ENCODE results near the gene THBS1.

THBS1 gene

DNA sequence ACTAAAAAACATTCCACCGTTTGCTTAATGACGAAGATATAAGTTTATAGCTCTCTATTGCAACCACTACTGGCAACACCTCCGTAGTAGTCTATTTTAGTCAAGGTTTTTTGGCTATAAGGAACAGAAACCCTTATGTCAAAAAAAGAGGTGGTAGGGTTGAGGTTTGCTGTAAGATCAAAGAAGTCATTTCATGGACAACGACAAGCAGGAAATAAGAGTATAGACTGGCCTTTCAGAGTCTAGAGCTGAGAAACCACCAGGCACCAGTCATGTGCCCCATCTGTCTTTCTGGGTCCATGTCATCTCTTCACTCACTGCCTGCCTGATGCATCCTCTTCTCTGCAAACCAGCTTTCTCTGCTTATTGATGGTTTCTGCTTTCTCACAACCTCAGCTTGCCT is 42.7 kb downstream of the THBS1 start:
- no peak overlapping the region for H3K4me3 ChIP-seq (replicated peaks; ENCODE audit: insufficient read depth, low read length)
- TF ChIP-seq GABPA (IDR thresholded peaks at IDR 0.05; ENCODE audit: low read depth) = no peak
- no peak for TF ChIP-seq SPI1 (IDR thresholded peaks at IDR 0.05; ENCODE audit: borderline replicate concordance, low read depth)
- TF ChIP-seq, protein P1, sequence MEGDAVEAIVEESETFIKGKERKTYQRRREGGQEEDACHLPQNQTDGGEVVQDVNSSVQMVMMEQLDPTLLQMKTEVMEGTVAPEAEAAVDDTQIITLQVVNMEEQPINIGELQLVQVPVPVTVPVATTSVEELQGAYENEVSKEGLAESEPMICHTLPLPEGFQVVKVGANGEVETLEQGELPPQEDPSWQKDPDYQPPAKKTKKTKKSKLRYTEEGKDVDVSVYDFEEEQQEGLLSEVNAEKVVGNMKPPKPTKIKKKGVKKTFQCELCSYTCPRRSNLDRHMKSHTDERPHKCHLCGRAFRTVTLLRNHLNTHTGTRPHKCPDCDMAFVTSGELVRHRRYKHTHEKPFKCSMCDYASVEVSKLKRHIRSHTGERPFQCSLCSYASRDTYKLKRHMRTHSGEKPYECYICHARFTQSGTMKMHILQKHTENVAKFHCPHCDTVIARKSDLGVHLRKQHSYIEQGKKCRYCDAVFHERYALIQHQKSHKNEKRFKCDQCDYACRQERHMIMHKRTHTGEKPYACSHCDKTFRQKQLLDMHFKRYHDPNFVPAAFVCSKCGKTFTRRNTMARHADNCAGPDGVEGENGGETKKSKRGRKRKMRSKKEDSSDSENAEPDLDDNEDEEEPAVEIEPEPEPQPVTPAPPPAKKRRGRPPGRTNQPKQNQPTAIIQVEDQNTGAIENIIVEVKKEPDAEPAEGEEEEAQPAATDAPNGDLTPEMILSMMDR (IDR thresholded peaks at IDR 0.05; ENCODE audit: insufficient read depth, low read length) = no peak
- TF ChIP-seq, protein P2, sequence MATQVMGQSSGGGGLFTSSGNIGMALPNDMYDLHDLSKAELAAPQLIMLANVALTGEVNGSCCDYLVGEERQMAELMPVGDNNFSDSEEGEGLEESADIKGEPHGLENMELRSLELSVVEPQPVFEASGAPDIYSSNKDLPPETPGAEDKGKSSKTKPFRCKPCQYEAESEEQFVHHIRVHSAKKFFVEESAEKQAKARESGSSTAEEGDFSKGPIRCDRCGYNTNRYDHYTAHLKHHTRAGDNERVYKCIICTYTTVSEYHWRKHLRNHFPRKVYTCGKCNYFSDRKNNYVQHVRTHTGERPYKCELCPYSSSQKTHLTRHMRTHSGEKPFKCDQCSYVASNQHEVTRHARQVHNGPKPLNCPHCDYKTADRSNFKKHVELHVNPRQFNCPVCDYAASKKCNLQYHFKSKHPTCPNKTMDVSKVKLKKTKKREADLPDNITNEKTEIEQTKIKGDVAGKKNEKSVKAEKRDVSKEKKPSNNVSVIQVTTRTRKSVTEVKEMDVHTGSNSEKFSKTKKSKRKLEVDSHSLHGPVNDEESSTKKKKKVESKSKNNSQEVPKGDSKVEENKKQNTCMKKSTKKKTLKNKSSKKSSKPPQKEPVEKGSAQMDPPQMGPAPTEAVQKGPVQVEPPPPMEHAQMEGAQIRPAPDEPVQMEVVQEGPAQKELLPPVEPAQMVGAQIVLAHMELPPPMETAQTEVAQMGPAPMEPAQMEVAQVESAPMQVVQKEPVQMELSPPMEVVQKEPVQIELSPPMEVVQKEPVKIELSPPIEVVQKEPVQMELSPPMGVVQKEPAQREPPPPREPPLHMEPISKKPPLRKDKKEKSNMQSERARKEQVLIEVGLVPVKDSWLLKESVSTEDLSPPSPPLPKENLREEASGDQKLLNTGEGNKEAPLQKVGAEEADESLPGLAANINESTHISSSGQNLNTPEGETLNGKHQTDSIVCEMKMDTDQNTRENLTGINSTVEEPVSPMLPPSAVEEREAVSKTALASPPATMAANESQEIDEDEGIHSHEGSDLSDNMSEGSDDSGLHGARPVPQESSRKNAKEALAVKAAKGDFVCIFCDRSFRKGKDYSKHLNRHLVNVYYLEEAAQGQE (IDR thresholded peaks at IDR 0.05; ENCODE audit: insufficient replicate concordance, low read depth) = no peak
- no peak for TF ChIP-seq POLR2AphosphoS5 (IDR thresholded peaks at IDR 0.05; ENCODE audit: low read depth)
- H3K27me3 ChIP-seq (ENCODE audit: insufficient read depth, poor library complexity, severe bottlenecking) = no peaks in the 10 kb centered on the region
- no peak for DNase-seq (ENCODE audit: low read depth in 1 of 2, low spot score in 1 of 2)
- no peak overlapping the region for H3K27ac ChIP-seq (replicated peaks)

DNA sequence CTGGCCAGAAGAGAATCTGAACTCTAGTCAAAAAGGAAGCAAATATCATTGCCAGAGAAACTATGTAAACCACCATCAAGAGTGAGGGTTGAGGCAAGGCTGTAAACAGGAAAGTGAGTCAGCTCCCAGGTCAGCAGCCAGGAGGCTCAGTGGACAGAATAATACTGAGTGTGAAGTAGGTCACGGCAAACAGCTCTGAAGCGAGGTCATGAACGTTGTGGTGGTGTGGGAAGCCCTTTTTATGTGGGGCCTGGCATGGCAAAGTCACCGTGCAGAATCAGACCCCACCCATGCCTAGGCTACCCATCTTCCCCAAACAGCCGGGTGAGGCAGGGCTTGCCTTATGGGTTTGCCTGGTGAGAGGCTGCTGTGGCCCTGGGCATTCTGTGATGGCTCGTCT is 43.9 kb downstream of the THBS1 start:
- TF ChIP-seq GABPA (IDR thresholded peaks at IDR 0.05; ENCODE audit: low read depth) (no peak), POLR2AphosphoS5 (IDR thresholded peaks at IDR 0.05; ENCODE audit: low read depth) (no peak)
- TF ChIP-seq, protein P2 (IDR thresholded peaks at IDR 0.05; ENCODE audit: insufficient replicate concordance, low read depth) = no peak
- H3K27me3 ChIP-seq (ENCODE audit: insufficient read depth, poor library complexity, severe bottlenecking) = no peaks in the 10 kb centered on the region
- H3K4me3 ChIP-seq (replicated peaks; ENCODE audit: insufficient read depth, low read length) = no peak overlapping the region
- no peak overlapping the region for H3K27ac ChIP-seq (replicated peaks)
- no peak for DNase-seq (ENCODE audit: low read depth in 1 of 2, low spot score in 1 of 2)

DNA sequence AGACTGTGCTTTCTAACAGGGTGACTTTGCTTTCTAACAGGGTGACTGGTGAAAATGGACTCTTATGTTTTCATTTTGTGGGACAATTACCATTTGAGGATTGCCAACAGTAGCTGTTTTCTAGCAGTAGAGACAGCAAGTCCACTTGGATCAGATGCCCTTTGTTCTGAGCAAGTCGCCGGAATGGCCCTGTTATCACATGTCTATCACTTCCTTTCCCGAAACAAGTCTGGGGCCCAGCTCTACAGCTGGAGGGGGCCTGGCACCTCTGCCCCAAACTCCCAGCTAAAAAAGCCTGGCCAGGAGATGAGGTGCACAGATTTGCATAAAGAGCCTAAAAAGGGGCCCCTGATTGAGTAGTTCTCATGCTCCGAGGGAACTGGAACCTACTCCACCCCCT is 44.6 kb downstream of the THBS1 start:
- DNase-seq (ENCODE audit: low read depth in 1 of 2, low spot score in 1 of 2) = no peak
- no peak overlapping the region for H3K4me3 ChIP-seq (replicated peaks; ENCODE audit: insufficient read depth, low read length)
- no peaks in the 10 kb centered on the region for H3K27me3 ChIP-seq (ENCODE audit: insufficient read depth, poor library complexity, severe bottlenecking)
- no peak for TF ChIP-seq POLR2AphosphoS5 (IDR thresholded peaks at IDR 0.05; ENCODE audit: low read depth)
- TF ChIP-seq, protein P2 (IDR thresholded peaks at IDR 0.05; ENCODE audit: insufficient replicate concordance, low read depth) = no peak
- no peak overlapping the region for H3K27ac ChIP-seq (replicated peaks)

DNA sequence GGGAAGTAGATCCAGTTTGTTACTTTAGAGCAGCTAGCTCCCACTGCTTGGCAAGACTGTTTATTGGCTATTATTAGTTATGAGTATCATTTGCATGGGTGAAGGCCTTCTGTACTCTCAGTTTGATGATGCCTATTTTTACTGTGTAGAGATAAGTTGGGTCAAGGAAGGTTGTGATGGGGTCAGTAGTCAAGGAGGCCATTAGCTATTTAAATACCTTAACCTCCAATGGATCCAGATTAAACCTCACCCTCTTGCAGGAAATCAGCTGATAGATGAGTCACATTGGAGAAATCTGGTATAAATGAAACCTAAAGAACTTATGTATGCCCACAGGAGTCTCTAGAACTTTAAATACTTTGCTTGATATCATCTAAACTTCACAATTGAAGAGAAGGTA is 45.0 kb downstream of the THBS1 start:
- DNase-seq (ENCODE audit: low read depth in 1 of 2, low spot score in 1 of 2) = no peak
- no peaks in the 10 kb centered on the region for H3K27me3 ChIP-seq (ENCODE audit: insufficient read depth, poor library complexity, severe bottlenecking)
- TF ChIP-seq, protein P2 (IDR thresholded peaks at IDR 0.05; ENCODE audit: insufficient replicate concordance, low read depth) = no peak
- TF ChIP-seq, protein P1 (IDR thresholded peaks at IDR 0.05; ENCODE audit: insufficient read depth, low read length) = no peak
- no peak for TF ChIP-seq GABPA (IDR thresholded peaks at IDR 0.05; ENCODE audit: low read depth)
- TF ChIP-seq SPI1 (IDR thresholded peaks at IDR 0.05; ENCODE audit: borderline replicate concordance, low read depth) = no peak
- no peak for TF ChIP-seq POLR2AphosphoS5 (IDR thresholded peaks at IDR 0.05; ENCODE audit: low read depth)
- H3K27ac ChIP-seq (replicated peaks) = no peak overlapping the region
- no peak overlapping the region for H3K4me3 ChIP-seq (replicated peaks; ENCODE audit: insufficient read depth, low read length)

All from HL-60 (cell line).